ENCODE data around the gene PSMF1.
"Not testable (repeated sequence)": the region's sequence is repeated elsewhere in the genome, so short reads cannot be mapped to it uniquely, and the experiment has no call there.

The PSMF1 gene

DNA sequence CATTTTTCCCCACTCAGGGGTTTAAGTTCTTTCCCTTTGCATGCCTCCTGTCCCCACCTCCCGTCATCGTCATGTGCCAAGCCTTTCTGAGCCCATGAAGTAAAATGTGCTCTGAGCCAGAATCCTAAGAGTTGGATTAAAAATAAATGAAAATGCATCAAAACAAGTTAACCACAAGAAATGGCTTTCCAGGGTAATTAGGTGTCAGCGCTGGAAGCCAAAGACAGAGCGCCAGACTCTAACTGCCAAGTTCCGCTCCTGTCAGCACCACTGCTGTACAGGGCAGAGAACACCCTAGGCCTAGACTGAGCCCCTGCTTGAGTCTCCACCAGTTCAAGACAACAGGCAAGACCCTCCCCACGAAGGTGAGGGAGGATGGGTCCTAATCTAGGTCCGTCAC is 79.4 kb downstream of the PSMF1 start:
- DNase-seq: no peak

DNA sequence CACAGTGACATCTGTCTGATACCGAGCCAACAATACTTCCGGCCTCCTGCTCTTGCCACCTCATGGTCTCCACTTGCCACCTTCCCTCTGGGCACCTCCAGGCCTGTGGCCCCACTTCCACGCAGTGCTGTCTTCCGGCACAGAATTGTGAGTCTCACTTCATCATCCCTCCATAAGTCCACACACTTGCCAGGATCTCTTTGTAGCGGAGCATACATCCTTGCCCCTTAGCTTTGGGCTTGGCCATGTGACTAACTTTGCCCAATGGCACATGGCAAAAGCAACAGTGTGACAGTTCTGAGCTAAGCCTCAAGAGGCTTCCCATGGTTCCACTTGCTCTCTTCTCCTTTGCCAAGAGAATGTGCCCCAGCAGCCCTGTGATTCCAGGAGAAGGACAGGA is 80.3 kb downstream of the PSMF1 start:
- no peak for DNase-seq

DNA sequence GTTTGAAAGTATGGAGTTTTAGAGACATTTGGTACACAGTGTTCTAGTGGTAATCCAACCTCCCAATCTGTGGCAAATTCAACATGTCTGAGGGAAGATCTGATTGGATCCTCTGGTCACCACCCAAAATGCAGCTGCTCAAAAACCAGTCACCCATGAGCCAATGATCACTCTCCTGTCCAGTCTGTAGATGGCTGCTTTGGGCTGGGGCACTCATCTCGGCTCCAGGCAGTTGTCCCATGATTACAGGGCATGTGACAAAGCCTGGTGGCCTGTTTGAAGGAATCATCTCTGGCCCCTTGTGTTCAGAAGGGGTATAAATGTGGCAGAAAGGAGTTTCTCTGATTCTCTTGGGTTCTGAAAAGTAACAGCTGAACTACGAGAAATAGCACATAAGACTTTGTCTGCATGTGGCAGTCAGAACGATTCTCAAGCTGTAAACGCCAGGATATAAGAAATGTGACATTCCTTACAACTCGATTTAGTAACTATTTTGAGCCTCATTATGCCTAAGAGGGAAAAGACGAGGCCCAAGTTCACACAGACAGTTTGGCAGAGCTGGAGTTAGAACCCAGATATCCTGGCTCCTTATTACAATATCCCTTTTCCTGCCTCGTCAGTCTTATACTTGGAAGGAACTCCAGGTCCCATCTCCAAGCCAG is 80.9 kb downstream of the PSMF1 start:
- no peak for DNase-seq

DNA sequence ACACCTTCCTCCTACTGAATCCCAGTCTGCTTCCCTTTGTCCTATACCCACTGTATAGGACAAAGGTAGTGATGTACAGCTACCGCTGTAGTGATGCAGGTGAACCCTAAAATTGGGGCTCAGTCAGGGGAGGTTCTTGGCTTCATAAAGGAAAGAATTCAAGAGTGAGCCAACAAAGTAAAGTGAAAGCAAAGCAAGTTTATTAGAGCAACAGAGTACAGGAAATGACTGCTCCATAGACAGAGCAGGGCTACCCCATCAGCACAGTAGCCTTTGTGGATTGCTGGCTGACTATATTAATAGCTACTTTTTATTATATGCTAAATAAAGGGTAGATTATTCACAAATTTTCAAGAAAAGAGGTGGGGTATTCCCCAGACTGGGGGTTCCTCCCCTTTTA is 81.6 kb downstream of the PSMF1 start:
- no peak for DNase-seq

DNA sequence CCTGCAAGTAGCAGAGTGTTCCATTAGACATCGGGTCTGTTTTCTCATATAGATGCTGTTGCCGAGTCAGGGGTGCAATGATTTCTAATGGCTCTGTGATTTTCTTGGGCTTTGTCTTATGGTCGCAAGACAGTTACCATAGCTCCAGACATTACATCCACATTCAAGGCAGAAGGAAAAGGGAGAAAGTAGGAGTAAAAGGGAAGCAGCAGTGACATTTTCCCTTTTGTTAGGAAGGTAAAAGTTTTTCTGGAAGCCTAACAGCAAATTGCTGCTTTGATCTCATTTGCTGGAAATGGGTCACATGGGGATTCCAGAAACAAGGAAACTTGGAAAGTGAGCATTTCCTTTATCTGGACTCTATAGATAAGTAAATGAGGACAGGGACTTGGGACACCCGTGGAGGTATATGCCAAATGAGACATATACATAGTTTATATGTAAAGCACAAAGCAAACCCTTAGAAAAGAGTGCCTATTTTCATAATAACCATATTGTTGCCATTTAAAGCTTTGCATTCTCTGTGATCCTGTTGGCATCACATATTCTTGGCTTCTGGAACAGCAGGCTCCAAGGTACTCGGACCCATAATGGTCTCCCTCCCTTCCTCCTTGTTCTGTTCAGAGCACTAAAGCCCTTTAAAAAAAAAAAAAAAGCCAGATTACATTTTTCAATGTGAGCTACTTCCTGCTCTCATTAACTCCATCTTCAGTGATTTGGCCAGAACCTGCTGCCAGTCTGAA is 84.5 kb downstream of the PSMF1 start, which contains the start of gene C20orf202:
TSS of gene C20orf202 (plus strand) at position 693 of the 743 bp plus-strand sequence. CDS start 132 bp downstream, outside the sequence.
- DNase-seq: no peak

DNA sequence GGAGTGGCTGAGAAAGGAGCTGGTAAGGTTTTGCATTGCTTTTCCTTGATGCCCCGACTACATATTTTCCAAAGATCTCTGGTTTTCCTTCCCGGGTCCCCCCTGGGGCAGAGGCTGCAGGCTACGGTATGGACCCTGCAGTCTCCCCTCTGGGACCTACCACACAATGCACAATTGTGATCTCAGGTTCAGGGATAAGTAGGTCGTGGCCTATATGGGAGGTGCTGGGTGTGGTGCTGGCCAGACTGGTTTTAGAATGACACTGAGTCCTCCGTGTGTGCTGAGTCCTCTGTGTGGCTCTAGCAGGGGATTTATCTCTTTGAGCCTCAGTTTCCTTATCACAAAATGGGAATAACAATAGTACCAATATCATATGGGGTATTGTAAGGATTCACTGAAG is 85.2 kb downstream of the PSMF1 start:
- no peak for DNase-seq

DNA sequence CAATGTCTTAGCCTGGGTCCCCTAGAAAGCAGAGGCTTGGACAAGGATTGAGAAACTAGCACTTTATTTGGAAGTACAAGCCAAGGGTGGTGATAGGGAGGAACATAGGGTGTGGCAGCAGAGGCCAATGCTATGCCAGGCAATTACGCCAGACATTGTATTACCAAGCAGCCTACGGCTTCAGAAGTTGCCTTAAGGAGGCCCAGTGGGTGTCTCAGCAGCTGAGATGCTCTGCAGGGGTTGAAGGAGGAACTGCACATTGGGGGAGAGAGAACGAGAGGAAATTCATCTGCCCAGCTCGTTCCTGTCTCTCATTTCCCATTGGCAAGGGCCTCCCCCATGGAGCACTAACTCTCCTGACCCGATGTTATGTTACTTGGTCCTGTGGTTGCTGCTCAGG is 85.7 kb downstream of the PSMF1 start:
- no peak for DNase-seq

DNA sequence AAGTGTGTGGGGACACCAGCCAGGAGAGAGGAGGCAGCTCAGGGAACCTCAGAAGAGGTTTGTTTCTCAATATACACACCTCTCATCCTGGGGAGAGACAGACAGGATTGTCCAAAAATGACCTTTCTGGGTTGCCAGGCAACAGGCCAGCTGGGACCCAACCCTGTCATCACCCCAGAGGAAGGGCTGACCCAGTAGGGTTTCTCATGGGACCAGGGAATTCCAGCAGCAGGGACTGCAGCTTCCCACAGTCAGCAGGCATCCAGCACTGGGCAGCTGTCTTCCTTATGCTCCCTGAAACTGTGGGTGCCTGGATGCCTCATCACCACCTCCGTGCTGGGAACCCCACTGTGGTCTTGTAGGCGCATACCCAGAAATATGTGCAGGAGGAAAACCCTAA is 86.2 kb downstream of the PSMF1 start:
- DNase-seq: no peak

DNA sequence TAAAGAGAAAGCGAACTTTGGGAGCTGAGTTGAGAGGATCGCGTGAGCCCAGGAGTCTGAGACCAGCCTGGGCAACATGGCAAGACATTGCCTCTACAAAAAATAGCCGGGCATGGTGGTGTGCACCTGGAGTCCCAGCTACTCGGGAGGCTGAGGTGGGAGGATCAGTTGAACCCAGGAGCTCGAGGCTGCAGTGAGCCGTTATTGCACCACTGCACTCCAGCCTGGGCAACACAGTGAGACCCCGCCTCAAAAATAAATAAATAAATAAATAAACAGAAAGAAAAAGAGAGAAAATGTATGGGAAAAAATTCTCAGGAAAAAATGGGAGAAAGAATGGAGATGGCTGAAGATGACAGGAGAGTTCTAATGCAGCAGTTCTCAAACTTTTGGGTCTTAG is 87.4 kb downstream of the PSMF1 start:
- DNase-seq: no peak

DNA sequence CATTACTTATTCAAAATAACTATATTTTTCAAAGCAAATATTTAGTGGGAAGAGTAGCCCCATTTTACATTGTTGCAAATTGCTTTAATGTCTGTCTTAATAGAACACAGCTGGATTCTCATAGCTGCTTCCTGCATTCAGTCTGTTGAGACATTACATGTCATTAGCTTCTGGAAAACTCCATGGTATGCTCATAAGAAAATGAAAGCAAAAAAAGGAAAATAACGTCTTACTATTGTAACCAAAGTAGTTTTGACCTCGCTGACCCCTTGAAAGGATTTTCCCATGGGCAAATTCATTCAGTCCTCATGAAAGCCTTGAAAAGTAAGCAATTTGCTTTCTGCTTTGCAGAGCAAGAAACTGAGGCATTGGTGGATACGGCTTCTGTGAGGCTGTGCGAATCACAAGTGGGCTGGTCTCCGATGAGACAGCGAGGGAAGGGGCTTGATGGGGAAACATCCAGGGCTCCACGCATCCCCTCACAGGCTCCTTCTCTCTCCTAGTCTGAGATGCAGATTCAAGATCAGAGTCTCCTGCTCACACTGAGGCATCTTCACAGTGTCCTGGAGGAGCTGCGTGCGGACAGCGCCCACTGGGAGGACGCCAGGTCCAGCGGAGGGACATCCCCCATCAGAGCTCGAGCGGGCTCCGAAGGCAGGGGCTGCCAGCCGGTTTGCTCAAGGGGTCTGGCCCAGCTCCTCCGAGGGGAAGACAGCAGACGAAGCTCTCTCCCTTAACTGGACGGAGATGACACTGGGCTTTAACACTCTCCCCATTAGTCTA is 88.2 kb downstream of the PSMF1 start:
- DNase-seq: no peak

DNA sequence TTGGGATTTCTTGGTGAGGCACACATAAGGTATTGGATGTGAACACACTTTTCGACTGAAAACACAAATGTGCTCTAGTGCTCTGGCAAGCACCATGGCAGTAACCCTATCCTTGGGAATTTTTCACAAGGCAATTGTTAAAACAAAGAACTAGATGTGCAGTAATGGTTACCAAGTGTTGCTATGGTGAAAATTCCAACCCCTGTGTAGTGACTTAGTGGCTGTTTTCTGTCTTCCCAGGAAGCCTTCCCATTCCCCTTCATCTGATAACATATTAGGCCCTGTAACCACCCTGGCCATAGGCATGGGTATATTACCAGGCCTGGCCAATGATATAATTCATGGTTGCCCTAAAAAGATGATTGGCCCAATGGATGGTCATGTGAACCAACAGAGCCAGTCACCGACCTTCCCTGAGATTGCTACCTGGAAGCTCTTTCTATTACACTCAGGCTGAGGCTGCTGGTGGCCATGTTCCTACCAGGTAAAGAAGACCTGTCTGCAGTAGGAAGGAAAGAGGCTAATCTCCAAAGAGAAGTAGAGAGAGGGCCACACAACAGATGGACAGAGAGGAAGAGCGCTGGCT is 89.0 kb downstream of the PSMF1 start:
- DNase-seq: no peak

DNA sequence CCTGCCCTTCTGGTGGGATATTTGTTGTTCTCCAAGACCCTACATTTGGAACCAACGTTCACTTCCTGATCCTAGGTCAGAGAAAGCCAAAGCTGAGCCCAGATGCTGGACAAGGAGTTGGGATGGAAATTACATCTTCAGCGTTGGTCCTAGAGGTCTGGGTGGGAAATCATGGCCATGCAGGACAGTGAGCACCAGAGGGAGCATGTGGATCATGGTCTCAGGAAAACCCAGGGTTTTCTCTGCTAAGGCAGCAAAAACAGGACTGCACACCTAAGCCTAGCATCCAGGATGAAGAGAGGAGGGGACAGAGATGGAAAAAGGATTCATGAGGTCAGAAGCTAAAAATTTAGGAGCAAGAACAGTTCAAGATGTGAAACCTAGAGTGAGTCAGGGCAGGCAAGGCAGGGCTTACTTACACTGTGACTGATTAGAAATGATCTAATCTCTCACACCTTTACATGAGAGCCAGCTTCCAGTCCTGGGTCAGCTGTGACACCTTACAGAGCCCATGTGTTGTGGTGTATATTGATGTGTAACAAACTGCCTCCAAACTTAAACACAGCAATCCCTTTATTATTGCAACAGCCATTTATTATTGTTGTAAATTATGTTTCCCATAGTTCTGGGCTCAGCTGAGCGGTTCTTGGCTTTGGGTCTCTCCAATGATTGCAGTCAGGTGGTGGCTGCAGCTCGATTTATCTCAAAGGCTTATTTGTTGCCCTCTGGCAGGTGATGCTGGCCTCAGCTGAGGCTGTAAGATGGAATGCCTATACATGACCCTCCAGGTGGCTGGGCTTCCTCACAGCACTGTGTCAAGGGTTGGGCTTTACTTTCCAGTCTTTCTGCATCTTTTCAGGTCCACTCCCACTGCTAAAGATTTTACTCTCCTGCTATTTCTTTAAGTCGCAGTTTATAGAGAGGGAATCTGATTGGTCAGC is 91.3 kb downstream of the PSMF1 start:
- no peak for DNase-seq

DNA sequence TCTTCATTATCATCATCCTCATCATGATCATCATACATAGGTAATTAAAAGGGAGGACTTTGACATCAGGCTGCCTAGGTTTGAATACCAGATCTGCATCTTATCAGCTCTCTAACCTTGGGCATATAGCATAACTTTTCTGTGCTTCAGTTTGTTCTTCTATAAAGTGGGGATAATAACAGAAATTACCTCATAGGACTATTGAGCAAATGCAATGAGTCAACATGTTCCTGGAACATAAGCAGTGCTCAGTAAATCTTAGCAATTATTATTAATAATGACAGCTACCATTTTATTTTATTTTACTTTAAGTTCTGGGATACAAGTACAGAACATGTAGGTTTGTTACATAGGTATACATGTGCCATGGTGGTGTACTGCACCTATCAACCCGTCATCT is 92.1 kb downstream of the PSMF1 start:
- DNase-seq: no peak

DNA sequence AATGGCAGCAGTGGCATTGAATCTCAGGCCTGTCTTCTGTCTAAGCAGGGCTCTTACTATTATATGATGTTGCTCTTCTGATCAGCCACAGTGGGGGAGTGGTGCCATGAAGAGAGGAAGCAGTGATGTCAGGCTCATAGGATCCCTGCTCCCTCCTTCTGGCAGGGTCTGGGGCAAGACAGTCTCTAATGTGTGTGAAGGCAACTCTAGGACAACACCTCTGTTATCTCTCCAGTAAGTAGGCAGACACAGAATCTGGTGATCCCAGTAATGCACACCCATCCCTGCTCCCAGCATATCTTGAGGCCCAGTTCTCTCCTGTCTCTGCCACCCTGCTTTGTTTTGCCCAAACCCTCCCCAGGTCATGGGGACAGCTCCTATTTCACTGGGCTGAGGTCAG is 93.6 kb downstream of the PSMF1 start:
- DNase-seq: no peak

DNA sequence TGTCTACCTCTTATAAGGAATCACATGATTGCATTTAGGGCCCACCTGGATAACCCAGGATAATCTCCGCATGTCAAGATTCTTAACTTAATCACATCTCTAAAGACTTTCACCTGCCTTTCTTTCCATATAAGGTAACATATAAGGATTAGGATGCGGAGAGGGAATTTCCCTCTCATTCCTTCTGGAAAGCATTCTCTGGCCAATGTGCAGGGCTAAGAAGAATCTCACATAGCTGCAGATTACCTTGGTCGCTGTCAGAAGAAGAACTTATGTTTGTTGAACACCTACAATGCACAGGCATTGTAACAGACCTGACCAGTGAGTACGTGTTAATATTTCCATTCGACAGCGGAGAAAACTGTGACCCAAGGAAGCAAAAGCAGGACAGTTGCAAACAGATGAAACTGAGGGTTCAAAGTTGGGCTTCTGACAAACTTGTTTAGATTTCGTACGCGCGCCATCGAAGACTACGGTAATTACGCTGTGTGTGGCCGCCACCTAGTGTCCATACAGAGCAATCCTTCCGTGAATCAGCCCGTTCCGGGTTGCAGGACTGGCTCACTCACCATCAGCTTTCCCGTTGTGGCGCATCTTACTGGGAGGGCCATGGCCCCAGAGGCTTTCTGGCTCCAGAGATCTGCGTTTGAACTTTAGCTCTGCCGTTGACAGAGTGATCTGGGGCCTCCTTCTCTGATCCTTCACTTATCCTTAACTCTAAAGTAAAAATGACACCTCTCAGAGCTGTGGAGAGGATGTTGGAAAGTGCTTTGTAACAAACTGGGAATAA is 94.4 kb downstream of the PSMF1 start:
- DNase-seq: peak; percentile 80

DNA sequence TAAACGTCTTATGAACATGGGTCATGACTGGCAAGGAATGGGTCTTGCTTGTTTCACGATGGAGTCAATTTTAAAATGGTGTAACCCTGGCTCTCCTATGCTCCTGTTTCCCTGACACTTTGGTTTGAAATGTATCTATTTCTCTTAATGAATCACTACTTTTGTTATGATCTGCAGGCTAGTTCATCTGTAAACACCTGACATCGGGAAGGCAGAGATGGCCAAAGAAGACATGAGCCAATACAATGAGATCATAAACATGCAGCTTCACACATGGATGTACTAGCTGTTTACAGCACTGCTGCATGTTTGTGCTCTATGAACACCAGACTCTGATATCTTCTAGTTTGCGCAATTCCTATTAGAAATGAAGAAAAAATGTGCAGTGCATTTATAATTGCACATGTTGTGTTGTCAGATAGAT is 96.4 kb downstream of the PSMF1 start:
- DNase-seq: no peak

DNA sequence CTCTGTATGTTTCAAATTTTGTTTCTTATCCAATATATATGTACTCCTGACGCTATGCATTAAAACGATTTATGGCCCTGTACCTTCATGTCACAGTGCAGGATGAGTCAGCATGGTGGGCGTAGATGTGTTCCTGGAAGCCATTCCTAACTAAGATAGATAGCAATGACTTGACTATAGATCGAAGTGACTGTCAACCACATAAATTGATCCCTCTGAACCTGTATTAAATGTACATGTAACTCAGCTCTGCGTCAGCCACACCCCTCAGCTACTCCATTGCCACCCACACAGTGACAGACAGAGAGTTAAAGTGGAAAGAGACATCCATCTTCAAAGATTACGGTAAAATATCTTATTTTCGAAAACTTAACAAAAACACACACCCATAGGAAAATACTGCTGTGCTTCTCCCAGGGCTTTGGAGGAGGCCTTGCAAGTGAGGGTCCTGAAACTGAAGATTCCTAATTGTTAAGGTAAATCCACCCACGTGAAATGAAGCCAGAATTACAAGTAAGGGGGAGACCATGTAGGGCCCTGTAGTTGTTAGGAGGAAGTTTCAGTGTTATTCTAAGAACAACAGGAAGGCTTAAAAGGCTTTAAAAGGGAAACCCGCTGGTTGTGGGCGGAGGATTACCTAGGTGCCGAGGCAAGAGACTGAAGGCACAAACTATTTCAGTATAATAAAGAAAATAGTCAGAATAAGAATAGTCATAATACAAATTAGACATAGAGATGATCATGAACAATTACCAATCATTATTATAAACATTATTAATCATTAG is 97.2 kb downstream of the PSMF1 start:
- DNase-seq: peak; percentile 54

DNA sequence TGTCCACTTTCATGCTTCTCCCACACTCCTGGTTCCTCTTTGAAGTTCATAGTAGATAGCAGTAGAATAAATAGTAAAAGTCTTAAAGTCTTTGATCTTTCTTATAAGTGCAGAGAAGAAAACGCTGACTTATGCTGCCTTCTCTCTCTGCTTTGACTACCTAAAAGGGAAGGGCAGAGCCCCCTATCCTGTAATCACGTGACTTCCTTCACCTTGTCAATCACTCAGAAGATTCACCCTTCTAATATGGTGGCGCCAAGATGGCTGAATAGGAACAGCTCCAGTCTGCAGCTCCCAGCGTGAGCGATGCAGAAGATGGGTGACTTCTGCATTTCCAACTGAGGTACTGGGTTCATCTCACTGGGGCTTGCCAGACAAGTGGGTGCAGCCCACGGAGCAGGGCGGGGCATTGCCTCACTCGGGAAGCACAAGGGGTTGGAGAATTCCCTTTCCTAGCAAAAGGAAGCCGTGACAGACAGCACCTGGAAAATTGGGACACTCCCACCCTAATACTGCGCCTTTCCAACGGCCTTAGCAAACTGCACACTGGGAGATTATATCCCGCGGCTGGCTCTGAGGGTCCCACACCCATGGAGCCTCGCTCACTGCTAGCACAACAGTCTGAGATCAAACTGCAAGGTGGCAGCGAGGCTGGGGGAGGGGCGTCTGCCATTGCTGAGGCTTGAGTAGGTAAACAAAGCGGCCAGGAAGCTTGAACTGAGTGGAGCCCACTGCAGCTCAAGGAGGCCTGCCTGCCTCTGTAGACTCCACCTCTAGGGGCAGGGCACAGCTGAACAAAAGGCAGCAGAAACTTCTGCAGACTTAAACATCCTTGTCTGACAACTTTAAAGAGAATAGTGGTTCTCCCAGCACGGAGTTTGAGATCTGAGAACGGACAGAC is 98.4 kb downstream of the PSMF1 start:
- DNase-seq: not testable (repeated sequence)

Measured in activated CD4-positive, alpha-beta T cell treated with anti-CD3 and anti-CD28 coated beads, Interleukin-2, amount 50 U/mL, for 16 hours (primary cell).